B cell (primary cell): ENCODE data around the gene ZBTB2. TPM values are rescaled to one million over a fixed set of nuclear protein-coding genes. Genes with fewer than 3 reads are reported as not detected.
"Not testable (repeated sequence)": the region's sequence is repeated elsewhere in the genome, so short reads cannot be mapped to it uniquely, and the experiment has no call there.

Source experiments
- ATAC-seq: fragments of 200-7000 bp; cut with Tn5 transposase; one replicate; pipeline ENCODE4 v1.10.0; 2021; ENCODE audit warnings: low read depth, mild to moderate bottlenecking, moderate number of reproducible peaks, moderate library complexity
- CTCF ChIA-PET: fragments of 350-600 bp; sonication (Branson Sonifier 250); formaldehyde crosslinking; loops from one replicate; lab custom pipeline; 2021; ENCODE audit warnings: antibody characterized with exemption, inconsistent platforms; lab: Charles Lee
- POLR2A ChIA-PET: fragments of 350-600 bp; sonication (Branson Sonifier 250); formaldehyde crosslinking; loops from one replicate; lab custom pipeline; 2021; ENCODE audit warnings: antibody characterized with exemption; lab: Charles Lee
- DNase-seq: peaks from one replicate; pipeline ENCODE4 v3.0.0; 2013
- H2AFZ ChIP-seq: 2 replicates; pipeline ENCODE4 v1.6.1; 2012; ENCODE audit warnings: mild to moderate bottlenecking, low read depth, low read length; ENCODE audit not compliant: insufficient read depth, poor library complexity, severe bottlenecking
- H3K27ac ChIP-seq, 2 donors: 1 replicate in 1 of 2; 2 replicates in 1 of 2; pipeline ENCODE4 v1.5.1; 2012 to 2013; ENCODE audit warnings: low read length in 2 of 2, mild to moderate bottlenecking in 2 of 2, moderate library complexity in 1 of 2
- H3K27me3 ChIP-seq, 4 experiments: fragments of 200-600 bp in 1 of 4; sonication (generic) in 1 of 4; replicated peaks in 1 of 4; 1 replicate in 2 of 4; 2 replicates in 2 of 4; pipeline versions ENCODE4 v1.6.1 to v1.7.0; 2013 to 2016; ENCODE audit warnings: low read length in 3 of 4, mild to moderate bottlenecking in 2 of 4, mixed read lengths in 1 of 4, moderate library complexity in 1 of 4; ENCODE audit not compliant: insufficient read depth in 4 of 4, control insufficient read depth in 3 of 4; ENCODE audit errors: control extremely low read depth in 1 of 4
- H3K36me3 ChIP-seq, 2 experiments: replicated peaks in 1 of 2; 1 replicate in 1 of 2; 2 replicates in 1 of 2; pipeline versions ENCODE4 v1.6.1 to v1.7.1; 2013; ENCODE audit warnings: low read length in 1 of 2; ENCODE audit not compliant: insufficient read depth in 2 of 2, control insufficient read depth in 1 of 2; ENCODE audit errors: control extremely low read depth in 1 of 2, extremely low read depth in 1 of 2
- H3K4me1 ChIP-seq, 2 donors: fragments of 200-600 bp in 1 of 2; sonication (generic) in 1 of 2; 1 replicate in 1 of 2; 2 replicates in 1 of 2; pipeline versions ENCODE4 v1.5.1 to v1.6.1; 2013 to 2017; ENCODE audit warnings: low read length in 2 of 2; ENCODE audit not compliant: control insufficient read depth in 2 of 2, insufficient read depth in 2 of 2
- H3K4me2 ChIP-seq: replicated peaks from 2 replicates; pipeline ENCODE3; 2012; ENCODE audit warnings: mild to moderate bottlenecking, low read depth, low read length; ENCODE audit not compliant: poor library complexity, severe bottlenecking
- H3K4me3 ChIP-seq, 5 experiments: fragments of 200-600 bp in 1 of 5; sonication (generic) in 1 of 5; 1 replicate in 3 of 5; 2 replicates in 2 of 5; pipeline versions ENCODE4 v1.5.1 to v1.7.0; 2011 to 2016; ENCODE audit warnings: low read length in 4 of 5, mild to moderate bottlenecking in 4 of 5, low read depth in 2 of 5, control low read depth in 1 of 5, moderate library complexity in 1 of 5; ENCODE audit not compliant: insufficient read depth in 1 of 5; ENCODE audit errors: control extremely low read depth in 1 of 5, extremely low read depth in 1 of 5
- H3K79me2 ChIP-seq: fragments of 200-600 bp; sonication (generic); one replicate; pipeline ENCODE4 v1.6.0; 2016; ENCODE audit warnings: low read length; ENCODE audit not compliant: control insufficient read depth, insufficient read depth
- H3K9ac ChIP-seq: fragments of 200-600 bp; sonication (generic); 2 replicates; pipeline ENCODE4 v1.6.1; 2017; ENCODE audit warnings: mild to moderate bottlenecking, low read length, moderate library complexity
- H3K9me3 ChIP-seq, 3 donors: one replicate each; pipeline versions ENCODE4 v1.6.1 to v1.7.1; 2013; ENCODE audit warnings: low read length in 2 of 3; ENCODE audit not compliant: control insufficient read depth in 2 of 3, insufficient read depth in 1 of 3; ENCODE audit errors: control extremely low read depth in 1 of 3
- H4K20me1 ChIP-seq: 2 replicates; pipeline ENCODE4 v1.6.0; 2012; ENCODE audit warnings: mild to moderate bottlenecking, low read length; ENCODE audit not compliant: insufficient read depth, control insufficient read depth, poor library complexity, severe bottlenecking
- H3K27ac Mint-ChIP-seq: one replicate; pipeline ENCODE4 v1.8.0; 2021; ENCODE audit warnings: mixed read lengths
- H3K27me3 Mint-ChIP-seq: one replicate; pipeline ENCODE4 v1.8.0; 2021; ENCODE audit warnings: mixed read lengths
- H3K4me1 Mint-ChIP-seq: one replicate; pipeline ENCODE4 v1.8.0; 2021; ENCODE audit warnings: mixed read lengths
- H3K4me3 Mint-ChIP-seq: one replicate; pipeline ENCODE4 v1.8.0; 2021; ENCODE audit warnings: mixed read lengths
- H3K9me3 Mint-ChIP-seq: one replicate; pipeline ENCODE4 v1.8.0; 2022; ENCODE audit warnings: mixed read lengths; ENCODE audit not compliant: insufficient read depth
- CTCF ChIP-seq: fragments of 200-600 bp; IDR thresholded peaks from one replicate; pipeline ENCODE4 v1.8.0; 2022; ENCODE audit warnings: antibody characterized with exemption, mild to moderate bottlenecking
- EZH2 ChIP-seq: IDR thresholded peaks from 2 replicates; pipeline ENCODE4 v1.6.1; 2012; ENCODE audit warnings: borderline replicate concordance, low read depth, mild to moderate bottlenecking, moderate library complexity, low read length; ENCODE audit not compliant: insufficient read depth, poor library complexity, severe bottlenecking
- WGBS: methylation state at CpG from one replicate; pipeline ENCODE4 v1.1.5; 2013; ENCODE audit warnings: missing lambda C conversion rate; ENCODE audit not compliant: insufficient coverage; 5-methylcytosine and 5-hydroxymethylcytosine counted together
- intact Hi-C: fragments of 100-400 bp; cut with micrococcal nuclease; formaldehyde crosslinking; loops from one replicate; pipeline ENCODE4 v1.10.0; 2022
- polyA plus RNA-seq: library from polyadenylated mRNA; depleted of rRNA; stranded (reverse); fragments of >200 nt; gene quantifications from 2 replicates; pipeline ENCODE4 v1.2.3, GENCODE V29; 2012
- total RNA-seq, 2 donors: library from RNA; stranded (reverse); fragments of 120-200 nt in 1 of 2; gene quantifications; 1 replicate in 1 of 2; 2 replicates in 1 of 2; pipeline versions ENCODE4 v1.2.3 to v1.2.4, GENCODE V29; 2013 to 2022

ZBTB2 gene
- total and polyA plus RNA-seq, 2 donors (not counting 1 experiment from before 2014, with no cell fraction given), result 15.9 to 17.6 TPM

- H3K4me3 ChIP-seq, result no peak overlapping the region
- TF ChIP-seq EZH2 (no peak), CTCF (no peak)
- DNase-seq (no peak), ATAC-seq (no peak)
- Mint-ChIP-seq H3K9me3 (no peaks in the 10 kb centered on the region), H3K4me1 (peaks cover 46% of the 10 kb centered on the region), H3K4me3 (no peak overlapping the region), H3K27ac (no peak overlapping the region), H3K27me3 (no peaks in the 10 kb centered on the region)
- ChIA-PET CTCF (interaction anchor here (1.2 to 1.4 kb wide), 2 partner anchors 14 to 60 kb away, joined by 3 read pairs; no protein-coding TSS in a partner anchor), POLR2A (no interaction called here)
- no peak overlapping the region for H3K27ac ChIP-seq
- H2AFZ ChIP-seq, result no peak overlapping the region
- H3K9ac ChIP-seq, result no peak overlapping the region
- H3K9me3 ChIP-seq, result no peaks in the 10 kb centered on the region
- H3K4me1 ChIP-seq, result peaks cover 35 to 40% of the 10 kb centered on the region in 2 donors
- H3K4me2 ChIP-seq, result no peak overlapping the region
- WGBS, result 92% methylated on average over 3 of the region's 5 CpGs
- no peaks in the 10 kb centered on the region for H4K20me1 ChIP-seq
- intact Hi-C loops, result no loop called here
- peaks cover 89% of the 10 kb centered on the region for H3K79me2 ChIP-seq
- H3K36me3 ChIP-seq, result peaks cover 0 to 7% of the 10 kb centered on the region in 2 experiments
- H3K27me3 ChIP-seq, result no peaks in the 10 kb centered on the region
Observed at GRCh38 chr6:151384151-151384550, 7.2 kb downstream of the ZBTB2 start.

GRCh38 chr6:151382631-151383030 lies 8.7 kb downstream of the ZBTB2 start:
- H3K9me3 Mint-ChIP-seq, CTCF ChIA-PET, H3K9me3 ChIP-seq, H4K20me1 ChIP-seq, intact Hi-C loops, POLR2A ChIA-PET, H3K27ac ChIP-seq, H3K36me3 ChIP-seq, H3K27ac Mint-ChIP-seq, H3K27me3 ChIP-seq, H3K9ac ChIP-seq, H3K4me3 Mint-ChIP-seq, H3K4me2 ChIP-seq, H3K27me3 Mint-ChIP-seq, H2AFZ ChIP-seq, ATAC-seq, H3K4me3 ChIP-seq, DNase-seq: not testable (repeated sequence)
- Histone ChIP-seq H3K4me1 (peaks cover 29% of the 10 kb centered on the region in 2 donors), H3K79me2 (peaks cover 97% of the 10 kb centered on the region)
- H3K4me1 Mint-ChIP-seq, result peaks cover 49% of the 10 kb centered on the region
- WGBS, result 98% methylated on average over 6 of the region's 9 CpGs
